ENCODE results near the gene TRUB1.

TRUB1 gene

DNA sequence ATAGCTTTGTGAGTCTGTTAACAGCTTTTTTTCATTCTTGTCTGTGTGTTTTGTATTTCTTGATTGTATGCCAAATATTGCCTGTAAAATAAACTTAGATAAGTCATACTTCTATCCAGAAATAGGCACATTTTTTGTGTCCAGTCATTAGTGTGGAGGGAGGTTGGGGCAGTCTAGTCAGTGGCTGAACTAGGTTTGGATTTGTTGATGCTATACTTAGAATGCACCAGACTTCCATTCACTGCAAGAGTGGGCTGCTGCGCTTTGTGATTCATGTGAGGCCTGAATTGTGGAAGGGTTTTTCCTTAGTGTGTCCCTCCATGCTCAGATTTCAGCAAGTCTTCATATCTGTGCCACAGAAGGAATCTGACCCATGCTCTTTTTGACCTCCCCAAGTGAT lies 50.0 kb downstream of the TRUB1 start:
- DNase-seq = no peak

DNA sequence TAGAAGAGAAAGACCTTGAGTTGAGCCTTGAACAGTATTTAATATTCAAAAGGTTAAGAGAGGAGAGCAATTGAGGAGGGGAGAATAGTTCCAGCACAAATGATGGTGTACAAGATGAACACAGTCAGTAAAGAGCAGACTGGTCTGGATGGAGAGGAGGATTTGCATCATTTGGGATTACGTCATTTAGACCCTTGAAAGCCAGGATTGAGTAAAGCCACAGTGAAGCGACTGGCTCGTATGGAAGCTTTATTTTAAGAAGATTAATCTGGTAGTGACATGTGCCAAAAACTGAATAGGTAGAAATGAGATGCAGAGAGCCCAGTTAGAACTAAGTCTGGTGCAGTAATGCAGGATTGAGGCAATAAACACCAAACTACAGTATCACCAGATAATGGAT lies 52.6 kb downstream of the TRUB1 start:
- DNase-seq = no peak

- DNase-seq = no peak
Observed at GRCh38 chr10:114990991-114991390, 53.0 kb downstream of the TRUB1 start.

GRCh38 chr10:114992189-114992775 lies 54.3 kb downstream of the TRUB1 start:
- no peak for DNase-seq

GRCh38 chr10:114995468-114996247 lies 57.7 kb downstream of the TRUB1 start:
- DNase-seq = no peak

GRCh38 chr10:114996542-114996941 lies 58.5 kb downstream of the TRUB1 start:
- no peak for DNase-seq

DNA sequence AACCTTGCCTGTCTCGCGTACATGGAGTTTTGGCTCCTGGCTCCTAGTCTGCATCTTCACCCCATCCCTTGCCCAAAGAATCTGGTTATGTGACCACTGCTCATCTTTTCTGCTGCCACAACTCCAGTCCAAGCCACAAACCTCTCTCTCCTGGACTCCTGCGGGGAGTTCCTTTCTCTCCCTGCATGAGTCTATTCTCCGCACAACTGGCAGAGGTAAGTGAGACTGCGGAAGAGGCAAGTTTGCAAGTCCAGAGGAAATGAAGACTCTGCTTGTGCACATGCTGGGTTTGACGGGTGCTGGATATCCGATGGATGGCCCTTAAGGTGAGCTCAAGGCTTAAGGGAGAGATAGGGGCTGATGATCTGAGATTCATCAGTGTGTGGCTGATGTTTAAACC lies 61.0 kb downstream of the TRUB1 start:
- no peak for DNase-seq

DNA sequence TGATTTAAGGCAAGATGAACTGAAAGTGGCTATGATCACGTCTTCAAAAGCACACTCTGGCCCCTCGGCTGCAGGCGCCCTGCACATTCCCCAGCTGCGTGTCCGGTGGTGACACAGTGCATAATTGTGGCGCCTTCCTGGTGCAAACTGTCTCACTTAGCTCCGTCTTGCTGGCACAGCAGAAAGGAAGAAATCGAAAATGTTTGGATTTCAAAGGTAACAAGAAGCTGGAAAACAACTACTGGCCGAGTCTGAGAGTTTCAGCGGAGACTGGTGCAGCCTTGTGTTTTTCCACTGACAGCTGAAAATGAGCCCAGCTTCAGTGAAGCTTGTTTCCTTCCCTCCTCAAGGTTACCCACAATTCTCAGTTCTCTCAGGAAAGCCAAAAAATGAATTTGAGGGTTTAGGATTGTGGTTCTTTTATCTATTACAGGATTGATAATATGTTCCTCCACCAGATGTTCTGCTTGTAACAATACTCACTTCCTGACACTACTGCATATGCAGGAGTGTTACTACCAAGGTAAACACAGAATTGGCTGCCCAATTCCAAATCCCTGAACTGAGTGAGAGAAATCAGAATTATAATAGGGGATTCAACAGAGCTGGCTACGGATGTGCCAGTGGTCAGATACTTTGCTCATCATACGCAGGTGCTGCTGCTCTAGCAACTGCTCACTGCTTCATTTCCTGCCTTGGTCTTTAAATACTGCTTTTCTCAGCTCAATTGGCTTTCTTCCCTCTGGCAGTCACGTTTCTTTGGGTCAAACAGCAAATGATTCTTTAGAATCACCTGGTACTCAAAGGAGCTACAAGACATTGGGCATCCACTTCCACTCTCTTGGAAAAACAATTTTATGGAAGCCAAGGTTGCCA lies 63.7 kb downstream of the TRUB1 start:
- no peak for DNase-seq

DNA sequence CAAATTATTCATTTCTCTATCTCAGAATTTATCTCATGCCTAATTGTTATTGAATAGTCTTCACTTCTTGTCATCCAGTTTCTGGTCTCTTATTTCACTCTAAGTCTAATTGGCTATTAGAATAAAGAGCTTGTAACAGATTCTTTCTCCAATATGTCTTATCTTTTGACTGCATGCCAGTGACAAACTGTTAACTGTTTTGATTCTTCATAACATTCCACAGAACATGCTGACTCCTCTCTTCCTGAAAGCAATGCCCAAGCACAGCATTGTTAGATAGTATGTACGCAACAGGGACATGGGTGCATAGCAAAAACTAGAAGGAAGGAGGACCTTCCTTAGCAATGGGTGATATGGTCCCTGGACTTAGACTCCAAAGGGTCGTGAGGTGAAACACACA lies 65.4 kb downstream of the TRUB1 start:
- no peak for DNase-seq

- DNase-seq = no peak
Observed at GRCh38 chr10:115004236-115004862, 66.4 kb downstream of the TRUB1 start.

DNA sequence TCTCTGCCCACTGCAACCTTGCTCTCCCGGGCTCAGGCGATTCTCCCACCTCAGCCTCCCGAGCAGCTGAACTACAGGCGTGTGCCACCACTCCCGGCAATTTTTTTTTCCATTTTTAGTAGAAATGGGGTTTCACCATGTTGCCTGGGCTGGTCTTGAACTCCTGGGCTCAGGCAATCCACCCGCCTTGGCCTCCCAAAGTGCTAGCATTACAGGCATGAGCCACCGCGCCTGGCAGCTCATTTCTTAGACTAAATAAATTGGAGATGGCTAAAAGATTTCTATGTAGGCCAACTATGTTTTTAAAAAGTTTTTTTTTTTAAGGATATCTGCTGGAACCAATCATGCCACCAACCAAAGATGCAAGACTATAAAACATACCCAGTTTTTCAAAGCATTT lies 67.8 kb downstream of the TRUB1 start:
- DNase-seq = no peak

DNA sequence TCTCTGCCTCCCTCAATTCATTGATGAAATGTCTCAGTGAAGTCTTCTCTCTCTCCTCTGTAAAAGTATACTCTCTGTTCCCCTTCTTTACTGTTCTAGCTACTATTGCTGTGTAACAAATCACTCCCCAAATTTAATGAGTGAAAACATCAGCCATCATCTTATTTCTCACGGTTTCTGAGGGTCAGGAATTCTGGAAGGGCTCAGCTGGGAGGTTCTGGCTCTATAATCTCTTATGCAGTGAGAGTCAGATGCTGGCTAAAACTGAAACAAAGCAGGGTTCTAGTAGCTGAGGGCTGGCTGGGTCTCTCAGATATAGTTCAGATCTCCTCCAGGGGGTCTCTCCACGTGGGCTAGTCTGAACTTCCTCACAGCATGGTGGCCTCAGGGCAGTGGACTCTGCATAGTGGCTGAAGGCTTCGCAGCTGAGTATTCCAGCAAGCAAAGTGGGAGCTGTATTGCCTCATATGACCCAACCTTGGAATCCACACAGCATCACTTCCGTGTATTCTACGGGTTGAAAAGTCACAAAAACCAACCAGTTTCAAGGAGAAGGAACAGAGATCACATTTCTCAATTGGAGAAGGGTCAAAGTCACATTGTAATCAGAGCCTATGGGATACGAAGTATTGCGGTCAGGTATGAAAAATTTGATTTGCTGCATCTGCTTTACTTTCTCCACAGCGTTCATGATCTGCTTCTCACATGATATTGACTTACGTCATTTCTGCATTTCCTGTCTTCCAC lies 80.4 kb downstream of the TRUB1 start:
- no peak for DNase-seq

- DNase-seq = no peak
Observed at GRCh38 chr10:115020449-115020848, 82.5 kb downstream of the TRUB1 start.

GRCh38 chr10:115022733-115023132 lies 84.7 kb downstream of the TRUB1 start:
- DNase-seq = no peak

DNA sequence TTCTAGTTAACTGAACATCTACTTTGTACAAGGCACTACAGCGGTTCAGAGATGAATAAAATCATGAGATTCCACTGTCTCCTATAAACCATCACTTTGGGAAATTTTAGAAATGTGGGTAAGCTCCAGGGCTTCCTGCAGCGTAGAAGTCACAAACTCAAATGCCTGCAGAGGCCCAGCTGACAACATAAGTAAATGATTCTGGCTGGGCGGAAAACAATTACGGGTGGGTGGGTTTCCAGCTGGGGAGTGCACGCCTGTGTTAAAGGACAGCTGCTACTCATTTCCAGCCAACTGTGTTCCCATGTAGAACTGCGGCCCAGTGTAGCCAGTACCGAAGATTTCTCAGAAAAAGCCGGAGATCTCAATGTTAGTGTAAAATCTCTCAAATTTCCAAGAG lies 85.7 kb downstream of the TRUB1 start:
- DNase-seq = no peak

- DNase-seq = no peak
Observed at GRCh38 chr10:115024371-115024770, 86.4 kb downstream of the TRUB1 start.

DNA sequence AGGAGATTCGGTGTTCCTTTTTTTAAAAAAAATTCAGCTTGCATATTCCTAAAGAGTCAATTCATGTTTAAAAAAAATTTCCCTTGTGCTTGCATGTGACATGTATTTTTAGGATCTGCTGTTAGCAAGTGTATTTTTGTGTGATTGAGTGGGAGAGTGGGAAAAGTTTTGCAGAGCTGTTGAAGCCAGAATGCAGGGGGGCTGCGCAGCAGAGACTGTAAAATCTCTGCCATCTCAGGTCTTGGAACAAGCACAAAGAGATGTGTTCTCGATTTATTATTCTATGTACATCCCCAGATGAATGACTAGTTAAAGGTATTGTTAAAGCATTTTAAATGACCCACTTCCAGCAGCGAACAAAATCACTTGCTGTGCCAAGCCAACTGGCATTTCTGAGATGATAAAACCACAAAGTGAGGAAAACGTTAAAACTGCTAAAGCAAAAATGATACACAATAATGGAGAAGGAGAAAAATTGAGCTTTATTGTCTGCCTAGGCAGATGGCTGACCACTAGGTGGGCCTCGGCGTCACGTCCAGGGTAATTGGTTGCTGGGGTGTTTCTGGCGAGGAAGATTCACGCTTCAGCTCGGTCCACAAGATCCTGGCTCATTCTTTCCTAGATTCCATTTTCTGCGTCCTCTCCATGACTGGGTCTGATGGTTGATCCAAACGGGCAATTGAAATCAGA lies 88.2 kb downstream of the TRUB1 start:
- no peak for DNase-seq

GRCh38 chr10:115026746-115027140 lies 88.7 kb downstream of the TRUB1 start:
- DNase-seq = no peak
